Islet of Langerhans (tissue), 1 donor: ENCODE results near the gene HOXD9.

ENCODE experiments used
- FAIRE-seq: peaks from one replicate; lab custom pipeline; 2011; peaks lifted over from hg19 to GRCh38; lab: Jason Lieb, UNC

Gene HOXD9

GRCh38 chr2:176110415-176111308, 11.9 kb upstream of the HOXD9 start:
- no peak for FAIRE-seq

DNA sequence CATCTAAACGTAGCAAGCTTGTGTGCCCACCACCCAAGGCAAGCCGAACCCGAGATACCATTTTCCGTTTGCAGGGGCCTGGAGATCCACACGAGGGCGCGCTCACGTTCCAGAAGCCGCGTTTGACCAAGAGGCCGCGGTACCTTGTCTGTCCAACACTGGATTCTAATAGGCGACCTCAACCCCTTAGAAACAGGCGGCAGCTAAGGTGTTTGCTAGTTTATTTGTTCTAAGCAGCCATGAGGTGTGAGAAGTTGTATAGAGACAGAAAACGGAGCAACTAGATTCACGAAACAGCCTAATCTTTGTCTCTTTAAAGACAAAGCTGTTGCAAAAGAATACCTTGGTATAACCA, 11.2 kb upstream of the HOXD9 start:
- FAIRE-seq: no peak

GRCh38 chr2:176111846-176112374, 10.6 kb upstream of the HOXD9 start:
- FAIRE-seq: no peak

DNA sequence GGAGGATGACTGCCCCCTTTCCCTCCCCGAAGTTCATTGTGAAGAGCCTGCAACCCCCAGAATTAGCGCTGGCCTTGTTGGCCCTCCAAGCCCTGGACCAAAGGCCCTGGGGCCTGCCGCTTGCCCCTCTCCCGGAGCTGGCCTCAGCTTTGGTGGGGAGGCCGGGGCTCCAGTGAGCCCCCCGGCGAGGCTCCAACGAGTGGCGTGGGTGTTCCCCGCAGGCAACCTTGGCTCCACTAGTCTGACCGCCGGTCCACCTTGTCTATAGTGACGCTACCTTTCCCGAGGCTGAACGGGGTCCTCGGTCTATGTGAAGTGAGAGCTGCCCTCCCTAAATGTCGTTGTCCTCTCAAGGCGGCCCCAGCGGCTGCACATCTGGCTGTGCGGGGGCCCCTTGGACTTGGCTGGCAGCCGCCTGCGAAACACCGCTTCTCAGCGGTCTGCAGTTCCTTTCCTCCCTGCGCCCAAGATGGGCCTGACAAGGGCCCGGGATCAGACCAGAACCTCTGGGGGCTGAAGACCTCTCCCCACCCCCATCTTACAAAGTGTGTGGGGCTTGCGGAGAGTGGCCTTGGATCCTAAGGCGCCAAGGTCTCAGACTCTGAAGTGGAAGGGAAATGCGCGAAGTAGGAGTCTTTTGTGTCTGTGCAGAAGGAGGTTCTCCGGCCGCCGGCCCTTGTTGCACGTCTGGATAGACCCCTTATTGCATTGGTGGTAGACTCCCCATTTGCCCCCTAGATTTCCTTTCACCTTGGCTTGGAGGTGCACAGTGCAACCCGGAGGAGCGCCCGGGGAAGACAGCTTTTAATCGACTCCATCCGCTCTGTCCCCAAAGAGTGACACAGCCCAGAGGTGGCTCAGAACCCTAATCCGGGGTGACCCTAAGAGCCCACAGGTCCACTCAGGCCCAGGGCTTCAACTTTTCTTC, 9.9 kb upstream of the HOXD9 start:
- no peak for FAIRE-seq

GRCh38 chr2:176114120-176114929, 8.2 kb upstream of the HOXD9 start:
- no peak for FAIRE-seq

DNA sequence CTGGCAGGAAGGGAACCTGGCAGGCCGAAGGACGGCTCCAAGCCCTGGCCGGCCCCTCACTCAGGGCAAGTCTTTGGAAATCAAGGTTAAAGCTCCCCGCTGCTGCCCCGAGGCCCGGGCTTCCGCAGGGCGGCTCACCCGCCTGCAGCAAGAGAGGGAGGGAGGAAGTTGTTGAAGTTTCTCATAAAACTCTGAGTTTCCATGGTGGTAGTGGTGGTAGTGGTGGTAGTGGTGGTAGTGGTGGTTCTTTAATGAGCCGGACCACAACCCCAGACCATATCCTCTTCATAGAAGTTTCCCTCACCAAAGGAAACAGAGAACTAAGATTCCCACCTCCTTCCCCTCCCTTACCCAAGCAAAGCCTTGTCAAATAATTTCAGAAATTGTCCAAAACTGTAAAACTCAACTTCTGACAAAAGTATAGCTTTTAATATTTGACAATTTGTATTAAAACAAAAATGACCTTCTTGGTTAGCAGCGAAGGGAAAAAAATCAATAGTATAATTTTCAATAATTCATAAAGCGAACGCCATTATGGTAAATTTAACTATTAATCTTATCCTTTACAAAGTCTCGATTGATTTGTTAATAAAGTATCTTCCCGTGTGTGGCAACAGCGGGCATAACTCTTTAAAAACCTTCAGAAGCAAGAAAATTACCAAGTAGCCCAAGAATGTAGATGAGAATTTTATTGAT, 7.4 kb upstream of the HOXD9 start:
- FAIRE-seq: no peak

- FAIRE-seq: no peak
Measured at GRCh38 chr2:176115883-176116813, 6.4 kb upstream of the HOXD9 start, which contains the start of gene HOXD10. Gene HOXD10 (plus strand): TSS chr2:176116778. CDS start chr2:176116834, 56 bp downstream.

DNA sequence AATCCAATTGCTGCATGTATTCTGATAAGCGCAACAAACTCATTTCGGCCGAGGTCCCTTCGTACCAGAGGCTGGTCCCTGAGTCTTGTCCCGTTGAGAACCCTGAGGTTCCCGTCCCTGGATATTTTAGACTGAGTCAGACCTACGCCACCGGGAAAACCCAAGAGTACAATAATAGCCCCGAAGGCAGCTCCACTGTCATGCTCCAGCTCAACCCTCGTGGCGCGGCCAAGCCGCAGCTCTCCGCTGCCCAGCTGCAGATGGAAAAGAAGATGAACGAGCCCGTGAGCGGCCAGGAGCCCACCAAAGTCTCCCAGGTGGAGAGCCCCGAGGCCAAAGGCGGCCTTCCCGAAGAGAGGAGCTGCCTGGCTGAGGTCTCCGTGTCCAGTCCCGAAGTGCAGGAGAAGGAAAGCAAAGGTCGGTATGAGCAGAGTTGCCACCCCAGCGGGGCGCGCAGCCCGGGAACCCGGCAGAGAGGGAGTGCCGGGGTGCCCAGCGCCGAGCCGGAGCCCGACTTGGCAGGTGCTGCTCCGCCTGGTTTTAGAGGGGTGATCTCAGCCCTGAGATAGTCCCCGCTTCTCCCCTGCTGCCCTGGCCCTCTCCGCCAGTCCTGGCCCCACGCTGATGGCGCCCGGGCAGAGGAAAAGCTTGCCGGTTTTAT, 5.2 kb upstream of the HOXD9 start:
- FAIRE-seq: no peak

- FAIRE-seq: no peak
Measured at GRCh38 chr2:176117823-176118371, 4.6 kb upstream of the HOXD9 start.

- FAIRE-seq: no peak
Measured at GRCh38 chr2:176118601-176119339, 3.7 kb upstream of the HOXD9 start.

DNA sequence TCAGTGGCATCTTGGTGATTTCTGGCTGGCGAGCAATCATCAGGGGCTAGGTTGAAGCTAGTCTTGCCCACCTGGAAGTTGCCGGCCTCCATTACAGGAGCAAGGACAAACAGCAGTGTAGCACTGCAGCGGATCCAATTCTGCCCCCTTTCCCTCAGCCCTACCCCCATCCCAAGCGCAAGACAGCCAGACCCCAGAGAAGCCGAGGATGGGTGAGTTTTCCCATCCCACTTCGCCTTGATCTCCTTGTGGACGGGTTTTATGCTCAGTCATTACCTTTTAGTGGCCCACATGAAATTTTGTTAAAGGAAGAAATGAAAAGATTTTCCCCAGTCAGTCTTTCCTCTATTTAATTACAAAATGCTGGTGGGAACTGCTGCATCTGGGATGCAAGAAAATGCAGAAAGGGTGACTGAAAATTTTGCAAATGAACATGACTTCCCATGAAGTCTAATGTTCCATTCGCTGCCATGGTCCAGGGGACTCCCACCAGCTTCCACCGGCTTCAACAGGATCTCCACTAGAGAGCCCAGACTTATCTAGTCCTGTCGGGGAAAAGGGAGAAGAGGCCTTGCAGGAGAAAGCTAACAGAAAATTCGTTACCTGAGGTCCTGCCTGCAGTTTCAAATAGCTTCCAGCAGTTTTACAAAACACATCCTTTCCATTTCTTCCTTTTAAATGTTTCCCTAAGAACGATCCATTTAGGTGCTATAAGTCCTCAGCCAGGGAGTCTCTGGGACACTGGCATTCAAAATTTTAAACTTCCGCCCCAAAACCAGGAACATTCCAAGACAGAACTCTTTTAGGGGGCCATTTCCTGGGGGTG, 1.9 kb upstream of the HOXD9 start:
- FAIRE-seq: no peak

- FAIRE-seq: no peak
Measured at GRCh38 chr2:176121190-176122051, 1.1 kb upstream of the HOXD9 start.

DNA sequence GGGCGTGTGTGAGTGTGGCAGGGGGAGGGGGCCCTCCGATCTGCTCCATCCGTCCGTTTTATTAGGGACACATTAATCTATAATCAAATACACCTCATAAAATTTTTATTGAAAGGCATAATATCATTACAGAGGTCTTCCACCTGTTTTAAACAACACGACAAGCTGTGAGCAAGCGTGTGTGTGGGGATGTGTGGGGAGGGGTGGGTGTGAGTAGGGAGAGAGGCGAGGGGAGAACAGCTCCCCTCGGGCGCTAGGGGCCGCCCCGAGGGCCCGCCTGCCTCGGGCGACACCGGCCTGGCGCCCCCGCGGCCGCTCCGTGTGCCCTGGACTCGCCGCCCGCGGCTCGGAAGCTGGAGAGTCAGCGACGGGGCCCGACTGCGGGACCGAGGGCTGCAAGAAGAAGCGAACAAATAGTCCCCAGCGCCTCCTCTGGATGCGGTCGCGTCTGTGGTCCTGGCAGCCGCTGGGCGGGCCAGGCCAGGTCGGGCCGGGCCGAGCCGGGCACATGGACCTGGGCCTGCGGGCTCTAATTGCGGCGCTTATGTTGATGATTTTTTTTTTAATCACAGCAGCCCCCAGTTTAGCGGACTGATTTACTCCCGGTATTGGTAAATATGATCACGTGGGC, 352 bp upstream of the HOXD9 start:
- no peak for FAIRE-seq

DNA sequence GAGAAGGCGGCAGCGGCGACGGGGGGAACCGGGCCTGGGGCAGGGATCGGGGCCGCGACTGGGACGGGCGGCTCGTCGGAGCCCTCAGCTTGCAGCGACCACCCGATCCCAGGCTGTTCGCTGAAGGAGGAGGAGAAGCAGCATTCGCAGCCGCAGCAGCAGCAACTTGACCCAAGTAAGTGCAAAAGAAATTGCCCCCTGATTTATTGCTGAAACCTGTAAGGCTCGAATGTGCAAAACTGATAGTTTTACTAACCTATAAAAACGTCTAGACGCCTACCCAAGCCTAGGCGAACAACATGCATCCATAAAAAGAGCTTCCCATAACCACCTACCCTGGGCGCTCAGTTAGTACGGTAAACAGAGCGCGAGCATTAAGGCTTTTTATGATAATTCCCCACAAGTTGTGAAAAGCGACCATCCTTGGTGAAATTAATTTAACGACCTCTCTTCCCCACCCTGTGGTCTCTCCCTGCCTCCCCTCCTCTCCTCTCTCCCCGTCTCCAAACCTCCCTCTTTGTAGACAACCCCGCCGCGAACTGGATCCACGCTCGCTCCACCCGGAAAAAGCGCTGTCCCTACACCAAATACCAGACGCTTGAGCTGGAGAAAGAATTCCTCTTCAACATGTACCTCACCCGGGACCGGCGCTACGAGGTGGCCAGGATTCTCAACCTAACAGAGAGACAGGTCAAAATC, 1.0 kb downstream of the HOXD9 start:
- no peak for FAIRE-seq

GRCh38 chr2:176124110-176124946, 1.8 kb downstream of the HOXD9 start:
- FAIRE-seq: no peak
